ENCODE data around the gene ATG2B.

Gene ATG2B

GRCh38 chr14:96307434-96307833, 55.7 kb downstream of the ATG2B start:
- no peak for DNase-seq (ENCODE audit: low spot score)

- DNase-seq (ENCODE audit: low spot score), result peak; percentile 66
These were observed 58.2 kb downstream of the ATG2B start for GRCh38 chr14:96304956-96305355.

- no peak for DNase-seq (ENCODE audit: low spot score)
These were observed 59.2 kb downstream of the ATG2B start for GRCh38 chr14:96303981-96304380.

- no peak for DNase-seq (ENCODE audit: low spot score)
These were observed 63.7 kb downstream of the ATG2B start for GRCh38 chr14:96299441-96299840.

- no peak for DNase-seq (ENCODE audit: low spot score)
These were observed 65.1 kb downstream of the ATG2B start for GRCh38 chr14:96297997-96298515.

GRCh38 chr14:96297000-96297399, 66.1 kb downstream of the ATG2B start:
- DNase-seq (ENCODE audit: low spot score), result no peak

GRCh38 chr14:96294246-96294645, 68.9 kb downstream of the ATG2B start:
- no peak for DNase-seq (ENCODE audit: low spot score)

- no peak for DNase-seq (ENCODE audit: low spot score)
These were observed 75.3 kb downstream of the ATG2B start for GRCh38 chr14:96287856-96288255.

- DNase-seq (ENCODE audit: low spot score), result no peak
These were observed 76.9 kb downstream of the ATG2B start for GRCh38 chr14:96286251-96286650.

GRCh38 chr14:96285667-96286066, 77.5 kb downstream of the ATG2B start:
- no peak for DNase-seq (ENCODE audit: low spot score)

GRCh38 chr14:96284430-96284829, 78.7 kb downstream of the ATG2B start:
- no peak for DNase-seq (ENCODE audit: low spot score)

GRCh38 chr14:96284008-96284407, 79.1 kb downstream of the ATG2B start:
- no peak for DNase-seq (ENCODE audit: low spot score)

- no peak for DNase-seq (ENCODE audit: low spot score)
These were observed 81.7 kb downstream of the ATG2B start for GRCh38 chr14:96281486-96281885.

- no peak for DNase-seq (ENCODE audit: low spot score)
These were observed 83.0 kb downstream of the ATG2B start for GRCh38 chr14:96280104-96280503.

- DNase-seq (ENCODE audit: low spot score), result no peak
These were observed 83.6 kb downstream of the ATG2B start for GRCh38 chr14:96279564-96279963.

- no peak for DNase-seq (ENCODE audit: low spot score)
These were observed 85.3 kb downstream of the ATG2B start for GRCh38 chr14:96277890-96278289.

- peak; percentile 83 for DNase-seq (ENCODE audit: low spot score)
These were observed 87.7 kb downstream of the ATG2B start for GRCh38 chr14:96275177-96276112.

- no peak for DNase-seq (ENCODE audit: low spot score)
These were observed 88.6 kb downstream of the ATG2B start for GRCh38 chr14:96274543-96274942.

- no peak for DNase-seq (ENCODE audit: low spot score)
These were observed 89.0 kb downstream of the ATG2B start for GRCh38 chr14:96274122-96274521.

- no peak for DNase-seq (ENCODE audit: low spot score)
These were observed 89.5 kb downstream of the ATG2B start for GRCh38 chr14:96273629-96274028.

GRCh38 chr14:96272777-96273473, 90.2 kb downstream of the ATG2B start:
- DNase-seq (ENCODE audit: low spot score), result no peak

- no peak for DNase-seq (ENCODE audit: low spot score)
These were observed 91.7 kb downstream of the ATG2B start for GRCh38 chr14:96271421-96271762.
